BLaER1 treated with 17β-estradiol and CSF1 and Interleukin-3, amounts not matched to agents 10 nM and 100 nM (cell line): Measurements from ENCODE around the gene FAM32A.
"Not testable (repeated sequence)": the region's sequence is repeated elsewhere in the genome, so short reads cannot be mapped to it uniquely, and the experiment has no call there.

ENCODE experiments used
- H3K27ac ChIP-seq, 11 experiments: shearing (Covaris generic); formaldehyde crosslinking; 2 replicates each; pipeline ENCODE4 v1.8.1; 2022
- H3K27me3 ChIP-seq, 11 experiments: shearing (Covaris generic); formaldehyde crosslinking; 2 replicates each; pipeline ENCODE4 v1.8.1; 2022
- H3K36me3 ChIP-seq, 11 experiments: shearing (Covaris generic); formaldehyde crosslinking; 2 replicates each; pipeline ENCODE4 v1.8.1; 2022
- H3K4me1 ChIP-seq, 10 experiments: shearing (Covaris generic); formaldehyde crosslinking; 2 replicates each; pipeline ENCODE4 v1.8.1; 2022
- H3K4me2 ChIP-seq, 11 experiments: shearing (Covaris generic); formaldehyde crosslinking; 2 replicates each; pipeline ENCODE4 v1.8.1; 2022
- H3K4me3 ChIP-seq, 10 experiments: shearing (Covaris generic); formaldehyde crosslinking; 2 replicates each; pipeline ENCODE4 v1.8.1; 2022
- H3K9ac ChIP-seq, 11 experiments: shearing (Covaris generic); formaldehyde crosslinking; 2 replicates each; pipeline ENCODE4 v1.8.1; 2022
- H3K9me3 ChIP-seq, 11 experiments: shearing (Covaris generic); formaldehyde crosslinking; replicated peaks in 1 of 11; 2 replicates each; pipeline ENCODE4 v1.8.1; 2022
- H4K20me1 ChIP-seq, 11 experiments: shearing (Covaris generic); formaldehyde crosslinking; 2 replicates each; pipeline ENCODE4 v1.8.1; 2022
- Cebpa-rat ChIP-seq, 11 experiments: shearing (Covaris generic); IDR thresholded peaks; 2 replicates each; pipeline ENCODE4 v1.8.1; 2022

The FAM32A gene

DNA sequence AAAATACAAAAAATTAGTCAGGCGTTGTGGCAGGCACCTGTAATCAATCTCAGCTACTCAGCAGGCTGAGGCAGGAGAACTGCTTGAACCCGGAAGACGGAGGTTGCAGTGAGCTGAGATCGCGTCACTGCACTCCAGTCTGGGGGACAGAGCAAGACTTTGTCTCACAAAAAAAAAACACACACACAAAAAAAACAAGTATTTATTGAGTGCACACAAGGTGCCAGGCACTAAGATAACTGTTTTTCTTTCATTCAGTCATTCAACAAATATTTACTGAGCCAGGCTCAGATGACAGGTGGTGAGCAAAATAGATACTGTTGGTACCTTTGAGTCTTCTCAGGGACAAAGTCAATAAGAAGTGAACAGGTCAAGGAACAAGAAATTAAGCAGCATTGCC is 18.2 kb upstream of the FAM32A start:
- TF ChIP-seq Cebpa-rat (IDR thresholded peaks at IDR 0.05) = no peak
- no peak overlapping the region for H3K4me3 ChIP-seq
- peak overlapping the region in 5 of 11 experiments; percentile 12 to 84 (median 73); a peak in 6 of 22 replicates for H3K27ac ChIP-seq
- H3K36me3 ChIP-seq = no peaks in the 10 kb centered on the region
- H4K20me1 ChIP-seq = no peaks in the 10 kb centered on the region
- no peaks in the 10 kb centered on the region for H3K27me3 ChIP-seq
- peaks cover 0 to 10% (median 5%) of the 10 kb centered on the region in 11 experiments; a peak in 14 of 22 replicates for H3K9me3 ChIP-seq
- peaks cover 18 to 66% (median 32%) of the 10 kb centered on the region in 10 experiments for H3K4me1 ChIP-seq
- H3K9ac ChIP-seq = no peak overlapping the region
- peak overlapping the region in 1 of 11 experiments; percentile 88; a peak in 1 of 22 replicates for H3K4me2 ChIP-seq

DNA sequence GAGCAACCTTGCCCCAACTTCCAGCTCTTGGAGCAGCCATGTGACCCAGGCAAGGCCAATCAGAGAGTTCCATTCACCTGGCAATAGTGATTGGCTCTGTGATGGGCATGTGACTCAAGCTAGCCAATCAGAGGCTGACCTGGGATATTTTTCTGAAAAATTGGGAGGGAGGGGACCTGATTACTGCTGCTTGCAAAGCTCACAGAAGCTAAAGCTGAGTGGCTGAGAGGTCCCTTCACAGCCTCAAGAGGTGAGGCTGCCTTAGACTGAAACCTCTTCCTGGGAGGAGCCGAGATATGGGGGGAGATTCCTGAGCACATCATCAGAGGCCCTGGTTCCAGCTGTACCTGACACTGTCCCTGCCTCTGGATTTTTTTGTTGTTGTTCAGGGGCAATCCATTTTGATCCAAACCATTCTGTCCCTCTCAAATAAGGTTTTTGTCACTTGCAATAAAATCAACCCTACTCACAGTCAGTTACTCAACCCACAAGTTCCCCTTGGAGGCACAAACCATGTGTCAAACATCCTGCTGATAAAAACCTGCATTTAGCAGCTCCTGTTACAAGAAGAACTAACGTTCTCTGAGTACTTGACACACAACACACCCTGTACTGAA is 16.6 kb upstream of the FAM32A start:
- Histone ChIP-seq H3K4me3 (peak overlapping the region in 1 of 10 experiments; percentile 39; a peak in 1 of 20 replicates), H3K27ac (peak overlapping the region in 10 of 11 experiments; percentile 63 to 84 (median 74); a peak in 21 of 22 replicates), H3K9ac (peak overlapping the region in 9 of 11 experiments; percentile 11 to 68 (median 53); a peak in 15 of 22 replicates), H3K36me3 (no peaks in the 10 kb centered on the region), H4K20me1 (no peaks in the 10 kb centered on the region), H3K4me2 (peak overlapping the region; percentile 46 to 88 (median 65)), H3K4me1 (peaks cover 28 to 69% (median 47%) of the 10 kb centered on the region in 10 experiments), H3K27me3 (no peaks in the 10 kb centered on the region), H3K9me3 (peaks cover 0 to 10% (median 5%) of the 10 kb centered on the region in 11 experiments; a peak in 14 of 22 replicates)
- peak in 1 of 11 experiments; percentile 38; a peak in 1 of 22 replicates for TF ChIP-seq Cebpa-rat (IDR thresholded peaks at IDR 0.05)

GRCh38 chr19:16170134-16170533 is 15.1 kb upstream of the FAM32A start:
- Histone ChIP-seq H3K36me3 (peaks cover 0 to 1% (median 0%) of the 10 kb centered on the region in 11 experiments; a peak in 1 of 22 replicates), H4K20me1 (no peaks in the 10 kb centered on the region), H3K4me1 (peaks cover 28 to 63% (median 46%) of the 10 kb centered on the region in 10 experiments), H3K4me3 (no peak overlapping the region), H3K4me2 (peak overlapping the region in 3 of 11 experiments; percentile 48 to 88 (median 76); a peak in 5 of 22 replicates), H3K9me3 (peaks cover 3 to 14% (median 7%) of the 10 kb centered on the region in 11 experiments), H3K27me3 (no peaks in the 10 kb centered on the region), H3K9ac (no peak overlapping the region; a peak in 2 of 22 replicates), H3K27ac (peak overlapping the region in 8 of 11 experiments; percentile 14 to 84 (median 76); a peak in 11 of 22 replicates)
- no peak for TF ChIP-seq Cebpa-rat (IDR thresholded peaks at IDR 0.05)

DNA sequence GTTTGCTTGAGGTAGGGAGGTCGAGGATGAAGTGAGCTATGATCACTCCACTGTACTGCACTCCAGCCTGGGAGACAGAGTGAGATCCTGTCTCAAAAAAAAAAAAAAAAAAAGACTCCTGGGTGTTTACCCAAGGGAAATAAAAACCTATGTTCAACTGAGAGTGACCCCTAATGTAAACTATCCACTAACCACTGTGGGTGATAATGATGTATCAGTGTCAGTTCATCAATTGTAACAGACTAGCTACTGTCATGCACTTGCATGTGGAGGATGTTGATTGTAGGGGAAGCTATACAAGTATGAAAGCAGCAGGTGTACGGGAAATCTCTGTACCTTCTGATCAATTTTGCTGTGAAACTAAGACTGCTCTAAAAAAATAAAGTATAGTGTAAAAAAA is 9.3 kb upstream of the FAM32A start:
- H4K20me1 ChIP-seq = no peaks in the 10 kb centered on the region
- no peak overlapping the region for H3K4me3 ChIP-seq
- no peak for TF ChIP-seq Cebpa-rat (IDR thresholded peaks at IDR 0.05)
- no peak overlapping the region for H3K9ac ChIP-seq
- peaks cover 12 to 18% (median 15%) of the 10 kb centered on the region in 11 experiments for H3K9me3 ChIP-seq
- H3K36me3 ChIP-seq = peaks cover 0 to 7% (median 0%) of the 10 kb centered on the region in 11 experiments; a peak in 1 of 22 replicates
- no peak overlapping the region for H3K4me2 ChIP-seq
- H3K27ac ChIP-seq = no peak overlapping the region
- H3K4me1 ChIP-seq = peaks cover 12 to 56% (median 36%) of the 10 kb centered on the region in 10 experiments
- no peaks in the 10 kb centered on the region for H3K27me3 ChIP-seq

DNA sequence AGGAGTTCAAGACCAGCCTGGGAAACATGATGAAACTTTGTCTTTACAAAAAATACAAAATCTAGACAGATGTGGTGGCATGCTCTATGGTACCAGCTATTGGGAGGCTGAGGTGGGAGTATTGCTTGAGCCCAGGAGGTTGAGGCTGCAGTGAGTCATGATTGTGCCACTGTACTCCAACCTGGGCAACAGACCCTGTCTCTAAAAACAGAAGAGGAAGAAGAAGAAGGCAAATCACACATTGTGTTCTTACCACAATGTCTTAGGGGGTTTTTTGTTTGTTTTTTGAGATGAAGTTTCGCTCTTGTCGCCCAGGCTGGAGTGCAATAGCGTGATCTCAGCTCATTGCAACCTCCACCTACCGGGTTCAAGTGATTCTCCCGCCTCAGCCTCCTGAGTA is 6.3 kb upstream of the FAM32A start:
- H3K27me3 ChIP-seq, H3K36me3 ChIP-seq, H3K9ac ChIP-seq, H3K4me3 ChIP-seq, H4K20me1 ChIP-seq: not testable (repeated sequence)
- peaks cover 12 to 18% (median 15%) of the 10 kb centered on the region in 11 experiments for H3K9me3 ChIP-seq
- H3K4me2 ChIP-seq = peak overlapping the region in 3 of 11 experiments; percentile 26 to 42 (median 38); a peak in 5 of 22 replicates
- H3K4me1 ChIP-seq = peaks cover 6 to 48% (median 31%) of the 10 kb centered on the region in 10 experiments; a peak in 19 of 20 replicates
- H3K27ac ChIP-seq = peak overlapping the region in 1 of 11 experiments; percentile 26; a peak in 2 of 22 replicates

DNA sequence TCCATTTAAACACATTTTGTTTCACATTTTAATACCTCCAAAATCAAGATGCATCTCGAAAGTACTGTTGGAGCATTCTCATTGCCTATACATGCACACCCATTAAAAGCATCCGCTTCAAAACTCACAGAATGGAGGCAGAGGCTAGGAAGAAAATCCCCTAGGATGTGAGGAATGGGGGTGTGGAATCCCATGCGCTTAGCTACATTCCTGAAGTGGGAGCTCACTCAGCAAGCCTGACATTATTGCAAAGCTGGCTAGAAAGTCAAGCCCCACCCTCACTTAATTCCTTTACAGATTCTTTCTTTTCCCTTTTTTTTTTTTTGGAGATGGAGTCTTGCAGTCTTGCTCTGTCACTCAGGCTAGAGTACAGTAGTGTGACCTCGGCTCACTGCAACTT is 4.6 kb upstream of the FAM32A start:
- H3K4me1 ChIP-seq = peaks cover 11 to 54% (median 36%) of the 10 kb centered on the region in 10 experiments
- peak overlapping the region in 6 of 11 experiments; percentile 7 to 56 (median 37); a peak in 8 of 22 replicates for H3K4me2 ChIP-seq
- peaks cover 0 to 1% (median 0%) of the 10 kb centered on the region in 11 experiments; a peak in 1 of 22 replicates for H3K36me3 ChIP-seq
- H3K27me3 ChIP-seq = no peaks in the 10 kb centered on the region
- peak overlapping the region in 2 of 11 experiments; percentile 22 to 23; a peak in 2 of 22 replicates for H3K27ac ChIP-seq
- H3K4me3 ChIP-seq = no peak overlapping the region
- no peak overlapping the region; a peak in 1 of 22 replicates for H3K9ac ChIP-seq
- H3K9me3 ChIP-seq = peaks cover 4 to 9% (median 6%) of the 10 kb centered on the region in 11 experiments; a peak in 21 of 22 replicates
- no peak for TF ChIP-seq Cebpa-rat (IDR thresholded peaks at IDR 0.05)
- H4K20me1 ChIP-seq = peaks cover 0 to 2% (median 0%) of the 10 kb centered on the region in 11 experiments; a peak in 1 of 22 replicates

- peak overlapping the region; percentile 64 to 91 (median 77) for H3K4me2 ChIP-seq
- H3K9ac ChIP-seq = peak overlapping the region; percentile 58 to 96 (median 93); a peak in 19 of 22 replicates
- H3K4me3 ChIP-seq = peak overlapping the region; percentile 85 to 99 (median 96)
- H3K4me1 ChIP-seq = peaks cover 28 to 63% (median 42%) of the 10 kb centered on the region in 10 experiments
- H3K27me3 ChIP-seq = no peaks in the 10 kb centered on the region
- peak overlapping the region; percentile 60 to 92 (median 90); a peak in 19 of 22 replicates for H3K27ac ChIP-seq
- peaks cover 29 to 35% (median 33%) of the 10 kb centered on the region in 11 experiments for H3K36me3 ChIP-seq
- no peak for TF ChIP-seq Cebpa-rat (IDR thresholded peaks at IDR 0.05)
- H3K9me3 ChIP-seq = no peaks in the 10 kb centered on the region
- H4K20me1 ChIP-seq = peaks cover 18 to 38% (median 35%) of the 10 kb centered on the region in 11 experiments; a peak in 19 of 22 replicates
These were observed 516 bp upstream of the FAM32A start for GRCh38 chr19:16184665-16185122.

- Histone ChIP-seq H3K4me1 (peaks cover 28 to 53% (median 40%) of the 10 kb centered on the region in 10 experiments), H3K4me2 (peak overlapping the region; percentile 80 to 95 (median 86)), H3K27ac (peak overlapping the region; percentile 86 to 95 (median 91)), H3K9me3 (no peaks in the 10 kb centered on the region), H3K36me3 (peaks cover 40 to 45% (median 43%) of the 10 kb centered on the region in 11 experiments), H3K27me3 (no peaks in the 10 kb centered on the region), H3K4me3 (peak overlapping the region; percentile 85 to 99 (median 96)), H3K9ac (peak overlapping the region; percentile 89 to 96 (median 93)), H4K20me1 (peaks cover 27 to 48% (median 45%) of the 10 kb centered on the region in 11 experiments; a peak in 19 of 22 replicates)
- TF ChIP-seq Cebpa-rat (IDR thresholded peaks at IDR 0.05) = no peak
These were observed 536 bp downstream of the FAM32A start for GRCh38 chr19:16185768-16186123.

- Histone ChIP-seq H3K4me1 (peaks cover 15 to 30% (median 22%) of the 10 kb centered on the region in 10 experiments), H4K20me1 (peaks cover 31 to 67% (median 57%) of the 10 kb centered on the region in 11 experiments; a peak in 19 of 22 replicates), H3K9me3 (no peaks in the 10 kb centered on the region), H3K36me3 (peaks cover 68 to 73% (median 70%) of the 10 kb centered on the region in 11 experiments), H3K4me2 (0 out of 22 replicates have a peak overlapping the region, but pooled peaks of 1 of the 11 experiments have one; percentile 7), H3K27ac (no peak overlapping the region), H3K4me3 (no peak overlapping the region), H3K9ac (peak overlapping the region in 9 of 11 experiments; percentile 12 to 55 (median 28); a peak in 9 of 22 replicates), H3K27me3 (no peaks in the 10 kb centered on the region)
- no peak for TF ChIP-seq Cebpa-rat (IDR thresholded peaks at IDR 0.05)
These were observed 3.3 kb downstream of the FAM32A start for GRCh38 chr19:16188521-16188920.
